Measurements from ENCODE around the gene PIGQ.

DNA sequence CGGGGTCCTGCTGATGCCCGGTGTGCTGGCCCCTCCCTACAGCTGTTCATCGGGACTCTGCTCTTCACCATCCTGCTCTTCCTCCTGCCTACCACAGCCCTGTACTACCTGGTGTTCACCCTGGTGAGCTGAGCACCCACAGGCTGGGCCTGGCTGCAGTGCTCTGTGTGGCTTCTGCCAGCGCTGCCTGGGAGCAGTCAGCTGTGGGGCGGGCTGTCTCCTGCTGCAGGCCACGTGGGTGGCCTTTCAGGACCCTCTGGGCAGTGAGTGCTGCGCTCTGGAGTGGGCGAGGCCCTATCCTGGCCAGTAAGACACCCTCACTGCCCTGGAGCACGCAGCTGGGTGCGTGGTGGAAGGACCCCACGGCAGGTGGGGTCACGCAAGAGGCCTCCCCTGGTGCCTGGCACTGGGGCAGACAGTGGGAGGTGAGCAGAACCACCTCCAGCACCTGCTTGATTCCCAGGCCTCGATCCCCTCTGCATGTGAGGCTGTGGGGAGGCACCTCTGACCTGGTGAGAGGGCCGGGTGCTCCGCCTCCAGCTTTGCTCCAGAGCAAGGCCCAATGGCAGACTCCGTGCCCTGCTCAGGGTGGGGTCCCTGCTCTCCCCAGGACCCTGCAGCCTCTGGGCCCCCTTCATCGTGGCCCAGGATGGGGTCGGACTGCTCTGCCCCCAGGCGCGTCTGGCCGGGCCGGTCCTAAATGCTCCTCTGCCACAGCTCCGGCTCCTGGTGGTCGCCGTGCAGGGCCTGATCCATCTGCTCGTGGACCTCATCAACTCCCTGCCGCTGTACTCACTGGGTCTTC, 10.6 kb downstream of the PIGQ start:
- TF ChIP-seq CTCF (IDR thresholded peaks at IDR 0.05) (no peak), POLR2A (IDR thresholded peaks at IDR 0.05) (no peak), EP300 (IDR thresholded peaks at IDR 0.05) (no peak)
